Ascending aorta (tissue), 2 donors: Measurements from ENCODE around the gene OCA2. TPM values are rescaled to one million over a fixed set of nuclear protein-coding genes. Genes with fewer than 3 reads are reported as not detected.
A peak's percentile ranks its signal among the peaks of the same experiment; 100 is the strongest.

Experiments used
- DNase-seq, 2 donors: peaks; one replicate each; pipeline ENCODE4 v3.0.0-alpha.2; 2019; ENCODE audit warnings: low spot score in 2 of 2
- H3K27ac ChIP-seq, 2 donors: fragments of 200-600 bp; sonication (generic); one replicate each; pipeline ENCODE4 v1.5.1; 2016 to 2017; ENCODE audit warnings: mild to moderate bottlenecking in 1 of 2
- H3K27me3 ChIP-seq: fragments of 200-600 bp; sonication (generic); one replicate; pipeline ENCODE4 v1.5.1; 2017
- H3K36me3 ChIP-seq, 2 donors: fragments of 200-600 bp; sonication (generic); one replicate each; pipeline ENCODE4 v1.5.1; 2016
- H3K4me1 ChIP-seq, 2 donors: fragments of 200-600 bp; sonication (generic); one replicate each; pipeline ENCODE4 v1.5.1; 2016 to 2017; ENCODE audit warnings: mild to moderate bottlenecking in 1 of 2
- H3K4me3 ChIP-seq, 2 donors: fragments of 200-600 bp; sonication (generic); one replicate each; pipeline ENCODE4 v1.5.1; 2016 to 2017; ENCODE audit warnings: mild to moderate bottlenecking in 1 of 2
- H3K9me3 ChIP-seq, 2 donors: fragments of 200-600 bp; sonication (generic); one replicate each; pipeline ENCODE4 v1.5.1; 2016
- CTCF ChIP-seq, 3 experiments: fragments of 200-600 bp in 2 of 3; fragments of 450-650 bp in 1 of 3; sonication (generic) in 2 of 3; IDR thresholded peaks; one replicate each; pipeline ENCODE4 v1.5.1; 2016 to 2019; ENCODE audit warnings: antibody characterized with exemption in 3 of 3, mild to moderate bottlenecking in 1 of 3, moderate library complexity in 1 of 3
- intact Hi-C: fragments of 100-400 bp; cut with DNase I; formaldehyde crosslinking; loops from one replicate; pipeline ENCODE4 v1.15.1; 2023
- total RNA-seq: library from RNA; depleted of rRNA; stranded (reverse); fragments of >200 nt; gene quantifications from one replicate; pipeline ENCODE4 v1.1.0, GENCODE V29; 2016

OCA2 gene
- total RNA-seq, 1 donor from 2014 or later: 1.2 TPM

- Histone ChIP-seq H3K9me3 (no peaks in the 10 kb centered on the region), H3K27me3 (no peaks in the 10 kb centered on the region), H3K4me3 (no peak overlapping the region), H3K36me3 (peaks cover 30 to 34% of the 10 kb centered on the region in 2 donors), H3K27ac (peak overlapping the region; percentile 54 to 76), H3K4me1 (peaks cover 0 to 13% of the 10 kb centered on the region in 2 donors)
- no peak for DNase-seq
- TF ChIP-seq CTCF (IDR thresholded peaks at IDR 0.05): no peak
- intact Hi-C loops: no loop called here
These were observed 33.6 kb upstream of the OCA2 start for GRCh38 chr15:28132524-28133275.

DNA sequence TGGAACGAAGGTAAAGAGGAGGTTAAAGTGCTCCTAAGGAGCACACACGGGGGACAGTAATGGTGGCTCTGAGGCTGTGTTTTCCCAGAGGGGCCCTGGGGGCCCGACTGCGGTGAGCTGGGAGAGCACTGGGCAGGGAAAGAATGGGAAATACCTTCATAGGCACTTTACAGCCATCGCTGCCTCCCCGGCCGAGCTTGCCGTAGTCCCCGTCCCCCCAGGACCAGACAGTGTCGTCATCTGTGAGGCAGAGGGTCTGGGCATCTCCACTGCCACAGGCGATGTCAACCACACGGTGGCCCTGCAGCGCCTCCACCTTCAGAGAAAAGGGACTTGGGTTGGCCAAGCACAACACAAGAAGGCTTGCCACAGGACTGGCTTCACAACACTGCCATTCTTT, 32.8 kb upstream of the OCA2 start:
- intact Hi-C loops: no loop called here
- no peak for DNase-seq
- Histone ChIP-seq H3K27me3 (no peaks in the 10 kb centered on the region), H3K27ac (peak overlapping the region; percentile 15 to 76), H3K4me3 (no peak overlapping the region), H3K36me3 (peaks cover 30 to 40% of the 10 kb centered on the region in 2 donors), H3K9me3 (no peaks in the 10 kb centered on the region), H3K4me1 (peaks cover 0 to 13% of the 10 kb centered on the region in 2 donors)
- TF ChIP-seq CTCF (IDR thresholded peaks at IDR 0.05): no peak

DNA sequence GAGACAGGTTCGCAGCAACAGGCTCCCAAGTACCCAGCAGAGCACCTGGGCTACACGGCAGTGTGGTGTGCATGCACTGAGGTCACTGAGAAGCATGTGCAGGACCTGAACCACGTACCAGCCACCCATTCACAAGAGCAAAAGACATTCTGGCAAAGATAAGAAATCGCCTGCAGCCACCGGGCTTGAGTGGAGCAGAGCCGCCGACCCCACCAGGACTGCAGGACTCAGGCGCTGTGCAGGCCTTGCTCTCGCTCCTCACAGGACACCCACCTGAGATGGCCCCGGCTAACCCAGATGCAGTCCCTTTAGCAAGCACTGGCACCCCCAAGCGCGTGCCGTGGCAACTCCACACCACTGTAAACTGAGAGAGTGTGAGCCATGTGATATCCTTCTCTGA, 32.3 kb upstream of the OCA2 start:
- Histone ChIP-seq H3K27me3 (no peaks in the 10 kb centered on the region), H3K9me3 (no peaks in the 10 kb centered on the region), H3K36me3 (peaks cover 30 to 40% of the 10 kb centered on the region in 2 donors), H3K4me1 (peaks cover 0 to 13% of the 10 kb centered on the region in 2 donors), H3K27ac (peak overlapping the region in 1 of 2 donors; percentile 76), H3K4me3 (no peak overlapping the region)
- TF ChIP-seq CTCF (IDR thresholded peaks at IDR 0.05): no peak
- intact Hi-C loops: no loop called here
- no peak for DNase-seq

- no peak for DNase-seq
These were observed 31.5 kb upstream of the OCA2 start for GRCh38 chr15:28130651-28131050.

GRCh38 chr15:28129231-28129848, 30.2 kb upstream of the OCA2 start:
- no peaks in the 10 kb centered on the region for H3K27me3 ChIP-seq
- DNase-seq: no peak
- no peak overlapping the region for H3K4me3 ChIP-seq
- H3K27ac ChIP-seq: no peak overlapping the region
- no peak for TF ChIP-seq CTCF (IDR thresholded peaks at IDR 0.05)
- H3K4me1 ChIP-seq: peaks cover 0 to 13% of the 10 kb centered on the region in 2 donors
- intact Hi-C loops: no loop called here
- H3K36me3 ChIP-seq: peaks cover 31 to 44% of the 10 kb centered on the region in 2 donors
- H3K9me3 ChIP-seq: no peaks in the 10 kb centered on the region

More at GRCh38 chr15:28130651-28131050, 31.5 kb upstream of the OCA2 start:
- intact Hi-C loops: no loop called here
- Histone ChIP-seq H3K9me3 (no peaks in the 10 kb centered on the region), H3K4me1 (peaks cover 0 to 13% of the 10 kb centered on the region in 2 donors), H3K36me3 (peaks cover 30 to 40% of the 10 kb centered on the region in 2 donors), H3K4me3 (no peak overlapping the region), H3K27ac (no peak overlapping the region), H3K27me3 (no peaks in the 10 kb centered on the region)
- no peak for TF ChIP-seq CTCF (IDR thresholded peaks at IDR 0.05)
